Lung (tissue), 12 donors: Measurements from ENCODE around the gene DUSP3. TPM values are rescaled to one million over a fixed set of nuclear protein-coding genes. Genes with fewer than 3 reads are reported as not detected.
A peak's percentile ranks its signal among the peaks of the same experiment; 100 is the strongest.

Source experiments
- ATAC-seq: fragments of 200-7000 bp; cut with Tn5 transposase; one replicate; pipeline ENCODE4 v1.9.1; 2020; ENCODE audit warnings: moderate number of reproducible peaks; ENCODE audit not compliant: insufficient read depth, low FRiP score
- DNase-seq, 3 donors: peaks; one replicate each; pipeline ENCODE4 v3.0.0-alpha.2; 2013 to 2017
- H3K27ac ChIP-seq, 2 donors: one replicate each; pipeline ENCODE4 v1.5.1; 2013; ENCODE audit warnings: mild to moderate bottlenecking in 2 of 2, moderate library complexity in 2 of 2, control low read depth in 1 of 2, inconsistent platforms in 1 of 2, low read depth in 1 of 2, low read length in 1 of 2
- H3K27me3 ChIP-seq, 3 donors: one replicate each; pipeline ENCODE4 v1.5.1; 2013; ENCODE audit warnings: low read length in 2 of 3; ENCODE audit not compliant: control insufficient read depth in 3 of 3, insufficient read depth in 3 of 3
- H3K36me3 ChIP-seq, 4 donors: one replicate each; pipeline ENCODE4 v1.5.1; 2013; ENCODE audit warnings: low read length in 4 of 4, mild to moderate bottlenecking in 1 of 4, moderate library complexity in 1 of 4; ENCODE audit not compliant: control insufficient read depth in 4 of 4, insufficient read depth in 4 of 4
- H3K4me1 ChIP-seq, 5 donors: one replicate each; pipeline ENCODE4 v1.5.1; 2013; ENCODE audit warnings: low read length in 5 of 5, mild to moderate bottlenecking in 2 of 5, moderate library complexity in 1 of 5; ENCODE audit not compliant: control insufficient read depth in 5 of 5, insufficient read depth in 5 of 5
- H3K4me3 ChIP-seq: one replicate; pipeline ENCODE4 v1.5.1; 2013; ENCODE audit warnings: mild to moderate bottlenecking, control low read depth, moderate library complexity
- H3K9ac ChIP-seq, 2 donors: one replicate each; pipeline ENCODE4 v1.5.1; 2013; ENCODE audit warnings: low read length in 2 of 2, control low read depth in 1 of 2; ENCODE audit not compliant: insufficient read depth in 1 of 2
- H3K9me3 ChIP-seq, 4 donors: one replicate each; pipeline ENCODE4 v1.5.1; 2013; ENCODE audit warnings: low read length in 3 of 4, mild to moderate bottlenecking in 1 of 4, moderate library complexity in 1 of 4; ENCODE audit not compliant: control insufficient read depth in 4 of 4, insufficient read depth in 3 of 4
- WGBS, 2 donors: extraction: QIAGEN DNeasy Blood & Tissue Kit; methylation state at CpG; one replicate each; pipeline ENCODE4 v1.1.7; 2013; 5-methylcytosine and 5-hydroxymethylcytosine counted together
- polyA plus RNA-seq, 2 donors: library from polyadenylated mRNA; stranded (reverse); fragments of 200-250 nt; gene quantifications; one replicate each; pipeline ENCODE4 v1.2.1, GENCODE V29; 2013
- total RNA-seq, 2 donors: library from RNA; depleted of rRNA in 1 of 2; stranded (reverse); fragments of >200 nt in 1 of 2; gene quantifications; one replicate each; pipeline ENCODE4 v1.2.1, GENCODE V29; 2014 to 2021
- TF ChIP-seq, protein P1 (sequence below): IDR thresholded peaks from 2 replicates; pipeline ENCODE4 v1.5.1; 2012; ENCODE audit warnings: mild to moderate bottlenecking; ENCODE audit errors: control extremely low read depth, extremely low read depth
- donor health status: control.
- donor health status: control.
- donor health status: Bipolar disorder and iron deficiency.
- donor health status: healthy.
- donor health status: DM: yes; HTN: yes; CAD: no.

The DUSP3 gene
- total and polyA plus RNA-seq, 4 donors: 49.6 to 86.3 (median 66.5) TPM

DNA sequence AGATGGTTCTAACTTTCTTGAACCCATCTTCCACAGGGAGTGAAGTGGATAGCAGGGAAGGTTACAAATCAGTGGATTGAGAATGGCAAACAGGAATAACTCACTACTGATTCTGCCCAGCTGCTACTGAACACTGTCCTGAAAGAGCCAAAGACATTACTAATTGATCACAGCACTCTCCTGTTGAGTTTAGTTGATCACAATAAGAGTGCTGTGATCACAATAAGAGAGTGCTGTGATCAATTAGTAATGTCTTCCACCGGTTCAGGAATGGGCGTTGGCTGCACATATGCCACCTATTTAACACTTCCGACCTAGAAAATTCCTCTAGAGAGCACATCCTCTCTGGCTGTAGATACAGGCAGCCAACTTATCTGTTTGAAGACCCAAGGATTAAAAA is 12.8 kb upstream of the DUSP3 start:
- no peak for ATAC-seq
- no peak overlapping the region for H3K4me3 ChIP-seq

DNA sequence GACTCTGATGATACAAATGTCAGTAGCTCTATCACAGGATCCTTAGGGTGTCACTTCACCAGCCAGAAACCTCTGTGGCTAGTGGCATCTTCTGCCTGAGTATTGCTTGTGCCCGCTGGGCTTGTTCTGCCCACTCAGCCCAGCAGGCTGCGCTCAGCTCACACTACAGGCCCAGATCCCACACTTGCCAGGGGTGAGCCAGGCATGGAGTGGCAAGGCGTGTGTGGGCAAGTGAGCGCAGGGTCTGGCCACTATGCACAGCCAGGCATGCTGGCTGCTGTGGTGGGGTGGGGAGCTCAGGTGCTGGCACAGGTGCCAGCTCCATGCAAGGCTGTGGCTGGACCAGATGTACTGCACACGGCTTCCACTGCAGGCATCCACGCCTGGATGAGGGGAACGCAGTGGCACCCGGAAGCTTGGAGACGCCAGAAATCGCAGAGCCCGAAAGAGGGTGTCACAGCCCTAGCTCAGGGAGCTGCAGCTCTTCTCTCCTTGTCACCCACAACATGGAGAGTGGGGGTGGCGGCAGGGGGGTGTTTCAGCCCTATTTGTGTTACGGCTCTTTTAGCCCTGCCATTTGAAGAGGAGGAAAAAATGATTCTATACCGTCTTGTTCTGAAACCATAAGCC is 11.6 kb upstream of the DUSP3 start:
- no peaks in the 10 kb centered on the region for H3K27me3 ChIP-seq
- ATAC-seq (no peak), DNase-seq (no peak)
- H3K4me3 ChIP-seq: no peak overlapping the region
- WGBS, 2 donors: 89 to 90% methylated on average over 14 of the region's 14 CpGs
- TF ChIP-seq, protein P1, sequence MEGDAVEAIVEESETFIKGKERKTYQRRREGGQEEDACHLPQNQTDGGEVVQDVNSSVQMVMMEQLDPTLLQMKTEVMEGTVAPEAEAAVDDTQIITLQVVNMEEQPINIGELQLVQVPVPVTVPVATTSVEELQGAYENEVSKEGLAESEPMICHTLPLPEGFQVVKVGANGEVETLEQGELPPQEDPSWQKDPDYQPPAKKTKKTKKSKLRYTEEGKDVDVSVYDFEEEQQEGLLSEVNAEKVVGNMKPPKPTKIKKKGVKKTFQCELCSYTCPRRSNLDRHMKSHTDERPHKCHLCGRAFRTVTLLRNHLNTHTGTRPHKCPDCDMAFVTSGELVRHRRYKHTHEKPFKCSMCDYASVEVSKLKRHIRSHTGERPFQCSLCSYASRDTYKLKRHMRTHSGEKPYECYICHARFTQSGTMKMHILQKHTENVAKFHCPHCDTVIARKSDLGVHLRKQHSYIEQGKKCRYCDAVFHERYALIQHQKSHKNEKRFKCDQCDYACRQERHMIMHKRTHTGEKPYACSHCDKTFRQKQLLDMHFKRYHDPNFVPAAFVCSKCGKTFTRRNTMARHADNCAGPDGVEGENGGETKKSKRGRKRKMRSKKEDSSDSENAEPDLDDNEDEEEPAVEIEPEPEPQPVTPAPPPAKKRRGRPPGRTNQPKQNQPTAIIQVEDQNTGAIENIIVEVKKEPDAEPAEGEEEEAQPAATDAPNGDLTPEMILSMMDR: no peak
- no peaks in the 10 kb centered on the region for H3K9me3 ChIP-seq
- no peak overlapping the region for H3K9ac ChIP-seq
- no peaks in the 10 kb centered on the region for H3K36me3 ChIP-seq
- H3K4me1 ChIP-seq: no peaks in the 10 kb centered on the region
- H3K27ac ChIP-seq: no peak overlapping the region

More for the DNA sequence above, 12.8 kb upstream of the DUSP3 start:
- TF ChIP-seq, protein P1: no peak
- peak in 2 of 3 donors; percentile 58 to 65 for DNase-seq
- Histone ChIP-seq H3K9me3 (no peaks in the 10 kb centered on the region), H3K9ac (no peak overlapping the region), H3K36me3 (no peaks in the 10 kb centered on the region), H3K4me1 (no peaks in the 10 kb centered on the region), H3K27me3 (no peaks in the 10 kb centered on the region), H3K27ac (no peak overlapping the region)
- WGBS, 2 donors: 23 to 34% methylated on average over 3 of the region's 3 CpGs

DNA sequence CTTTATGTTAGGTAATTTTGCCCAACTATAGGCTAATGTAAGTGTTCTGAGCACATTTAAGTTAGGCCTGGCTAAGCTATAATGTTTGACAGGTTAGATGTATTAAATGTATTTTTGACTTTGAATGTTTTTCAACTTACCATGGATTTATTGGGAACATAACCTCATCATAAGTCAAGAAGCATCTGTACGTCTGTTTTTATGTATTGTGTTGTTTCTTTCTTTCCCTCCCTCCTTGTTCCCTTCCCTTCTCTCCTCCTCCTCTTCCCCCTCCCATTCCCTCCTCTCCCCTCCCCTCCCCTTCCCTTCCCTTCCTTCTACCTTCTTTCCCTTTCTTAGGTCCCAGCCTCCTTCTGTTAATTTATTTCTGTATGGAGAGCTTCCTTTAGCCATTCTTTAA is 10.7 kb upstream of the DUSP3 start:
- no peak overlapping the region for H3K27ac ChIP-seq
- no peak overlapping the region for H3K9ac ChIP-seq
- peaks cover 0 to 2% (median 0%) of the 10 kb centered on the region in 3 donors for H3K27me3 ChIP-seq
- TF ChIP-seq, protein P1: no peak
- DNase-seq (no peak), ATAC-seq (no peak)
- H3K36me3 ChIP-seq: no peaks in the 10 kb centered on the region
- 92 to 94% methylated on average over 1 of the region's 1 CpG for WGBS, 2 donors
- no peak overlapping the region for H3K4me3 ChIP-seq
- no peaks in the 10 kb centered on the region for H3K9me3 ChIP-seq
- H3K4me1 ChIP-seq: no peaks in the 10 kb centered on the region

DNA sequence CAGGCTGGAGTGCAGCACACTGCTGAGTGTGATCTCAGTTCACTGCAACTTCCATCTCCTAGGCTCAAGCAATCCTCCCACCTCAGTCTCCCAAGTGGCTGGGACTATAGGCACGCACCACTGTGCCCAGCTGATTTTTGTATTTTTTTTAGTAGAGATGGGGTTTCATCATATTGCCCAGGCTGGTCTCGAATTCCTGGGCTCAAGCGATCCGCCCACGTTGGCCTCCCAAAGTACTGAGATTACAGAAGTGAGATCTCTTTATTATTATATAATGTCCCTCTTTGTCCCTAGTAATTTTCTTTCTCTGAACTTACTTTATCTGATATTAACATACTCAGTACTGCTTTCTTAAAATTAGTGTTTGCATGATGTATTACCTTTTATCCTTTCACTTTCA is 9.8 kb upstream of the DUSP3 start:
- H3K27ac ChIP-seq: no peak overlapping the region
- ATAC-seq (no peak), DNase-seq (no peak)
- no peak overlapping the region for H3K4me3 ChIP-seq
- TF ChIP-seq, protein P1: no peak
- WGBS, 2 donors: 81 to 86% methylated on average over 5 of the region's 5 CpGs
- no peaks in the 10 kb centered on the region for H3K9me3 ChIP-seq
- H3K36me3 ChIP-seq: no peaks in the 10 kb centered on the region
- peaks cover 0 to 3% (median 2%) of the 10 kb centered on the region in 3 donors for H3K27me3 ChIP-seq
- no peak overlapping the region for H3K9ac ChIP-seq
- H3K4me1 ChIP-seq: no peaks in the 10 kb centered on the region
